Brain microvascular endothelial cell (primary cell): Measurements from ENCODE around the gene HMCES.
"Not testable (repeated sequence)": the region's sequence is repeated elsewhere in the genome, so short reads cannot be mapped to it uniquely, and the experiment has no call there.

Experiments
- DNase-seq: peaks from one replicate; pipeline ENCODE4 v3.0.0-alpha.2; 2020
- H3K27ac ChIP-seq: fragments of 250-450 bp; sonication (Bioruptor Pico); 2 replicates; pipeline ENCODE4 v1.5.1; 2020; ENCODE audit warnings: mild to moderate bottlenecking, moderate library complexity
- H3K27me3 ChIP-seq: fragments of 250-450 bp; sonication (Bioruptor Pico); replicated peaks from 2 replicates; pipeline ENCODE4 v1.5.1; 2020; ENCODE audit warnings: mild to moderate bottlenecking
- H3K36me3 ChIP-seq: fragments of 250-450 bp; sonication (Bioruptor Pico); replicated peaks from 2 replicates; pipeline ENCODE4 v1.5.1; 2020; ENCODE audit warnings: mild to moderate bottlenecking
- H3K4me3 ChIP-seq: 2 replicates; pipeline ENCODE4 v1.5.1; 2011; ENCODE audit warnings: low read depth, mild to moderate bottlenecking, control low read depth, low read length, moderate library complexity
- in situ Hi-C: cut with HindIII; loops from 2 replicates; pipeline ENCODE4 v1.10.0; 2017; ENCODE audit warnings: low sequenced_read_pairs, low pct_ligation_motif_present
- TF ChIP-seq, protein P1 (sequence below): IDR thresholded peaks from 2 replicates; pipeline ENCODE4 v1.5.1; 2011; ENCODE audit warnings: low read depth, mild to moderate bottlenecking, moderate library complexity, low read length, control low read depth, inconsistent platforms; ENCODE audit errors: missing control alignments

HMCES gene

DNA sequence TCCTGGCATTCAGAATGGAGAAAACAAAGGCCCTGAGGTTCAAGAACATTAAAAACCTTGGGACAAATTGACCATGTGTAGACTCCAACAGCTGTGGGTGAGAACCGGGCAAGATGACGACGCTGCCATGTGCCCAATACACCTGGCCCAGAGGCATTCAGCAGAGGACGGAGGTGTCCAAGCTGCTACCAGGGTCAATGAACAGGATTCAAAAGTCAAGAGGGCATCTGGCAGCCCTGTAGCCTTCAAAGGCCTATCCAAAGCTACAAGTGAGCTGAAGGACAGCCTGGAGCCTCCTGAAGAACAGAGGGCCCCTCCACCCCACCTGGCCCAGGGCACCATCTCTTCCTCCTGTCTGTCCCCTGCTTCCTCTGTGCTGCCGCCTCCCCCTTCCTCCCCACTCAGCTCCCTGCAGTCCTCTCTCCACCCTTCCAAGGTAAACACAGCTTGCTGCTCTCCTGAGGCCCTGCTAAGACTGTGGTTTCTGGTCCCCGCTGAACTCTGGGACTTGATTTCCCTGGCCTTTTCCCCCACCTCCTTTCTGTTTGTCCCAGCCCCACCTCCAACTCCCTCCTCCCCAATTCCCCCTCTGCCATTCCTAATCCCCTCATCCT, 57.5 kb downstream of the HMCES start:
- no peak for DNase-seq
- TF ChIP-seq, protein P1, sequence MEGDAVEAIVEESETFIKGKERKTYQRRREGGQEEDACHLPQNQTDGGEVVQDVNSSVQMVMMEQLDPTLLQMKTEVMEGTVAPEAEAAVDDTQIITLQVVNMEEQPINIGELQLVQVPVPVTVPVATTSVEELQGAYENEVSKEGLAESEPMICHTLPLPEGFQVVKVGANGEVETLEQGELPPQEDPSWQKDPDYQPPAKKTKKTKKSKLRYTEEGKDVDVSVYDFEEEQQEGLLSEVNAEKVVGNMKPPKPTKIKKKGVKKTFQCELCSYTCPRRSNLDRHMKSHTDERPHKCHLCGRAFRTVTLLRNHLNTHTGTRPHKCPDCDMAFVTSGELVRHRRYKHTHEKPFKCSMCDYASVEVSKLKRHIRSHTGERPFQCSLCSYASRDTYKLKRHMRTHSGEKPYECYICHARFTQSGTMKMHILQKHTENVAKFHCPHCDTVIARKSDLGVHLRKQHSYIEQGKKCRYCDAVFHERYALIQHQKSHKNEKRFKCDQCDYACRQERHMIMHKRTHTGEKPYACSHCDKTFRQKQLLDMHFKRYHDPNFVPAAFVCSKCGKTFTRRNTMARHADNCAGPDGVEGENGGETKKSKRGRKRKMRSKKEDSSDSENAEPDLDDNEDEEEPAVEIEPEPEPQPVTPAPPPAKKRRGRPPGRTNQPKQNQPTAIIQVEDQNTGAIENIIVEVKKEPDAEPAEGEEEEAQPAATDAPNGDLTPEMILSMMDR = no peak
- in situ Hi-C loops = no loop called here

DNA sequence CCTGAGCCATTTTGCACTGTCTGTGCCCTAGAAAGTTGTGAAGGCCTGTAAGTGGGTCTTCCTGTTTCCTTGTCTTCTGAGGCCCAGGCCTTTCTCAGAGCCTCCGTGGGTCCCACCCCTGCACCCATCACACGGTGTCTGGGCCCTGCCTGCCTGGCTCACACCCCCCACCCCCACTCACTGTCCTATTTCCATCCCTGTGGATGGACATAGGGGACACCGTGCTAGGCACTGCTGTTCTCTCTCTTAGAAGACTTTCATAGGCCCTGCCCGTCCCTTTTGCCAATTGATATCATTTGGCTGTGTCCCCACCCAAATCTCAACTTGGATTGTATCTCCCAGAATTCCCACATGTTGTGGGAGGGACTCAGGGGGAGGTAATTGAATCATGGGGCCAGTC, 59.0 kb downstream of the HMCES start:
- H3K27ac ChIP-seq, DNase-seq, H3K27me3 ChIP-seq, H3K4me3 ChIP-seq, H3K36me3 ChIP-seq, in situ Hi-C loops: not testable (repeated sequence)

More for the DNA sequence above, 57.5 kb downstream of the HMCES start:
- Histone ChIP-seq H3K27me3 (no peaks in the 10 kb centered on the region), H3K4me3 (no peak overlapping the region), H3K27ac (no peak overlapping the region), H3K36me3 (no peaks in the 10 kb centered on the region)

DNA sequence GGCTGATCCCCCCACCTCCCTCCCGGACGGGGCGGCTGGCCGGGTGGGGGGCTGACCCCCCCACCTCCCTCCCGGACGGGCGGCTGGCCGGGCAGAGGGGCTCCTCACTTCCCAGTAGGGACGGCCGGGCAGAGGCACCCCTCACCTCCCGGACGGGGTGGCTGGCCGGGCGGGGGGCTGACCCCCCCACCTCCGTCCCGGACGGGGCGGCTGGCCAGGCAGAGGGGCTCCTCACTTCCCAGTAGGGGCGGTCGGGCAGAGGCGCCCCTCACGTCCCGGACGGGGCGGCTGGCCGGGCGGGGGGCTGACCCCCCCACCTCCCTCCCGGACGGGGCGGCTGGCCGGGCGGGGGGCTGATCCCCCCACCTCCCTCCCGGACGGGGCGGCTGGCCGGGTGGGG, 60.5 kb downstream of the HMCES start:
- in situ Hi-C loops, DNase-seq, H3K36me3 ChIP-seq: not testable (repeated sequence)

DNA sequence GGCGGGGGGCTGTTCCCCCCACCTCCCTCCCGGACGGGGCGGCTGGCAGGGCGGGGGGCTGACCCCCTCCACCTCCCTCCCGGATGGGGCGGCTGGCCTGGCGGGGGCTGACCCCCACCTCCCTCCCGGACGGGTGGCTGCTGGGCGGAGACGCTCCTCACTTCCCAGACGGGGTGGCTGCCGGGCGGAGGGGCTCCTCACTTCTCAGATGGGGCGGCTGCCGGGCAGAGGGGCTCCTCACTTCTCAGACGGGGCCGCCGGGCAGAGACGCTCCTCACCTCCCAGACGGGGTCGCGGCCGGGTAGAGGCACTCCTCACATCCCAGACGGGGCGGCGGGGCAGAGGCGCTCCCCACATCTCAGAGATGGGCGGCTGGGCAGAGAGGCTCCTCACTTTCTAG, 61.2 kb downstream of the HMCES start:
- H3K27me3 ChIP-seq, DNase-seq, H3K4me3 ChIP-seq, H3K36me3 ChIP-seq, in situ Hi-C loops, H3K27ac ChIP-seq: not testable (repeated sequence)

More for the DNA sequence above, 60.5 kb downstream of the HMCES start:
- H3K27ac ChIP-seq, H3K4me3 ChIP-seq, H3K27me3 ChIP-seq: not testable (repeated sequence)

DNA sequence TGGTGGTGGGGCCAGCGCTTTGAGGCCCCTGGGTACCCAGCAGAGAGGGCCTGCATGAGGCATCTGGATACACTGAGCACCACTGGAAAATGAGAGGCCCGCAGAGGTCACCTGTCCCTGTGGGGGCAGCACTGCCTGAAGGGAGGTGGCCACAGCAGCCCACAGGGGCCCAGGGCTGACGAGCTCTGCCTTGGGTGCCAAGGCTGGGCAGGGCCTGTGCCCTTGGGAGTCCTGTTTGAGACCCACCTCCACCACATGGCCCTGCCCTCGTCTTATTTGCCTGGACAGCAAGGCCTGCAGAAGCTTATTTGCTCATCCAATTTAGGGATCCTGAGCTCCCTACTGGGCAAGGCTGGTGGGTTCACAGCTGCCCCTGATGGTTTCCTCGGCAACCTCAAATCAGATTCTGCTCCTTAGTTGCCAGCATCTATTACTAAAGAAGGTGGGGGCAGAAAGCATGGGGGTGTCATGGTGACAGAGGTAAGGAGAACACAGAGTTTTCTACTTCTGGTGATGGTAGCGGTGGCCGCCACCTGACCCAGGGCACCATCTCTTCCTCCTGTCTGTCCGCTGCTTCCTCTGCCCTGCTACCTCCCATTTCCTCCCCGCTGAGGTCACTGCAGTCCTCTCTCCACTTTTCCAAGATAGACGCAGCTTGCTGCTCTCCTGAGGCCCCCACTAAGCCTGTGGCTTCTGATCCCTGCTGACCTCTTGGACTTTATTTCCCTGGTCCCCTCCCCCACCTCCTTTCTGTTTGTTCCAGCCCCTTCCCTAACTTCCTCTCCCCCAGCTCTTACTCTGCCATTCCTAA, 62.9 kb downstream of the HMCES start:
- in situ Hi-C loops = no loop called here
- Histone ChIP-seq H3K36me3 (no peaks in the 10 kb centered on the region), H3K4me3 (no peak overlapping the region), H3K27me3 (no peaks in the 10 kb centered on the region), H3K27ac (no peak overlapping the region)
- TF ChIP-seq, protein P1 = no peak
- DNase-seq = no peak

DNA sequence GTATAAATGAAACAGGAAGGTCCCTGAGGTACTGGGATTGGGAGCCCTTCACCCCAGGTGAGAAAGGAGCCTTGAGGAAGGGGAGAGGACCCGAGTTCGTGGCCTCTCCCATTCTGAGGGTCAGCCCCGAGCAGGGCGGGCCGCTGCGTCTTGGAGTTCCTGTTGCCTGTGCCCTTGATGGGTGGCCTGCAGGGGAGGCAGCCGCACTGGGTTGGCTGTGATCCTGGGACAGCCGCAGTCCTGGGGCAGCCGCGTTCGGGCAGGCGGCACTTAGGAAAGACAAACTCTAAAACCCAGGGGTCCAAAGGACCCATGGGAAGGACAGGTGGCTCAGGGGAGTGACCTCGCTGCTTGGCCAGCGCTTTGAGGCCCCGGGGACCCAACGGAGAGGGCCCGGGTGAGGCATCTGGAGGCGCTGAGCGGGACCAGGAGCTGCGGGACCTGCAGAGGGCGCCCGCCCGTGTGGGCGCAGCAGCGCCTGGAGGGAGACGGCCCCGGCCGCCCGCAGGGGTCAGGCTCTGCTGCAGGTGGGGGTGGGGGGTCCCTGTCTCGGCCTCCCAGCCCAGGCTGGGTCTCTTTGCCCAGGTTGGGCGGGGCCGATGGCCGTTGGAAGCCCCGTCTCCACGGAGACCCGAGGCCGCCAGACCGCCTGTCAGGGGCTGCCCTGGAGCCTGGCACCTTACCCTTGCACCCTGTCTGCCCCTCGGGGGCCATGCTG, 65.1 kb downstream of the HMCES start:
- TF ChIP-seq, protein P1 = peak; percentile 60
- Histone ChIP-seq H3K36me3 (no peaks in the 10 kb centered on the region), H3K4me3 (peak overlapping the region; percentile 27), H3K27ac (no peak overlapping the region), H3K27me3 (no peaks in the 10 kb centered on the region)
- peak; percentile 14 for DNase-seq
- in situ Hi-C loops = no loop called here

DNA sequence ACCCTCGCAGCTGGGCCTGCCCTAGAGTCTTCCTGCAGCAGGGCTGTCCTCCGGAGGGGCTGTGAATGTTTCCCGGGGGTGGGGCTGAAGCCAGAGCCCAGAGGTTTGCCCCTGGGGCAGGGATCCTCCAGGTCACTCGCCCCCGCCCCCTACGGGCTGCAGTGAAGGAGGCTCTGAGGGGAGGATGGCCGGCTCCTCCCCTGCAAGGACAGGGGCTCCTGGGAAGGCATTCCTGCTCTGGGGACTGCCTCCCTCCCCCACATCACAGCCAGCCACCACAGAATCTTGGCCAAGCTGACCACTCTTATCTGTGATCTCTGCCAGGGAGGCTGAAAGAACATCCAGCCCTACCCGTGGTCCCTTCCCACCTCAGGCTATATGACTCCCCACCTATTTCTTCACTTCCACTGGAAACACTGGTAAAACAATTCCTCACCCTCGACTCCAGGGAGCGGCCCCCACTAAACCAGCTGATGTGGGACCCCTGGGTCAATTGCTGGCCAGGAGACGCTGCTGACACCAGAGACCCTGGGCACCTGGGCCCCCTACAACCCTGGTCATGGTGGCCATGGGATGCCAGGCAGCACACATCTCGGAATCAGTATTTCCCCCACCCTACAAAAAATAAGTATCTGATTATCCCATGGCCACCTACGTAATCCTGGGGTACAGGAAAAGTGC, 66.0 kb downstream of the HMCES start:
- no peak for DNase-seq
- Histone ChIP-seq H3K36me3 (no peaks in the 10 kb centered on the region), H3K4me3 (no peak overlapping the region), H3K27ac (no peak overlapping the region), H3K27me3 (no peaks in the 10 kb centered on the region)
- TF ChIP-seq, protein P1 = no peak
- in situ Hi-C loops = no loop called here
